HG03060 (cell line): Measurements from ENCODE around the gene RCAN1.
"Not testable (repeated sequence)": the region's sequence is repeated elsewhere in the genome, so short reads cannot be mapped to it uniquely, and the experiment has no call there.

Source experiments
- ATAC-seq: cut with Tn5 transposase; IDR thresholded peaks from one replicate; pipeline ENCODE4 v1.9.1; 2021; ENCODE audit warnings: low read depth, moderate number of reproducible peaks; ENCODE audit not compliant: unreplicated experiment

The RCAN1 gene

GRCh38 chr21:34574601-34575529 is 40.0 kb downstream of the RCAN1 start:
- ATAC-seq = no peak

- ATAC-seq = no peak
These were observed 42.9 kb downstream of the RCAN1 start for GRCh38 chr21:34571994-34572393.

GRCh38 chr21:34570313-34570712 is 44.6 kb downstream of the RCAN1 start:
- ATAC-seq = no peak

- no peak for ATAC-seq
These were observed 45.4 kb downstream of the RCAN1 start for GRCh38 chr21:34569381-34569979.

GRCh38 chr21:34568801-34569200 is 46.1 kb downstream of the RCAN1 start:
- ATAC-seq = not testable (repeated sequence)

- no peak for ATAC-seq
These were observed 47.2 kb downstream of the RCAN1 start for GRCh38 chr21:34567604-34568155.

GRCh38 chr21:34565238-34565637 is 49.7 kb downstream of the RCAN1 start:
- ATAC-seq = no peak

- not testable (repeated sequence) for ATAC-seq
These were observed 51.5 kb downstream of the RCAN1 start for GRCh38 chr21:34563370-34563769.

GRCh38 chr21:34561806-34562205 is 53.1 kb downstream of the RCAN1 start:
- ATAC-seq = no peak

GRCh38 chr21:34560609-34561008 is 54.3 kb downstream of the RCAN1 start:
- ATAC-seq = no peak

GRCh38 chr21:34560021-34560420 is 54.9 kb downstream of the RCAN1 start:
- ATAC-seq = no peak

GRCh38 chr21:34559089-34559631 is 55.8 kb downstream of the RCAN1 start:
- no peak for ATAC-seq

- ATAC-seq = no peak
These were observed 56.7 kb downstream of the RCAN1 start for GRCh38 chr21:34558166-34558565.

- no peak for ATAC-seq
These were observed 57.7 kb downstream of the RCAN1 start for GRCh38 chr21:34557261-34557660.

GRCh38 chr21:34554670-34555069 is 60.2 kb downstream of the RCAN1 start:
- ATAC-seq = not testable (repeated sequence)

- ATAC-seq = no peak
These were observed 60.7 kb downstream of the RCAN1 start for GRCh38 chr21:34554227-34554626.

- ATAC-seq = no peak
These were observed 61.6 kb downstream of the RCAN1 start for GRCh38 chr21:34553151-34553952.

- no peak for ATAC-seq
These were observed 62.4 kb downstream of the RCAN1 start for GRCh38 chr21:34552360-34553098.

- ATAC-seq = no peak
These were observed 64.6 kb downstream of the RCAN1 start for GRCh38 chr21:34550182-34550799.
